Activated naive CD4-positive, alpha-beta T cell treated with Interleukin-2 at 50 U/mL for 16 hours (primary cell): ENCODE data around the gene CELSR3.

Experiments
- DNase-seq: peaks from one replicate; pipeline ENCODE4 v3.0.0-alpha.2; 2020

Gene CELSR3

DNA sequence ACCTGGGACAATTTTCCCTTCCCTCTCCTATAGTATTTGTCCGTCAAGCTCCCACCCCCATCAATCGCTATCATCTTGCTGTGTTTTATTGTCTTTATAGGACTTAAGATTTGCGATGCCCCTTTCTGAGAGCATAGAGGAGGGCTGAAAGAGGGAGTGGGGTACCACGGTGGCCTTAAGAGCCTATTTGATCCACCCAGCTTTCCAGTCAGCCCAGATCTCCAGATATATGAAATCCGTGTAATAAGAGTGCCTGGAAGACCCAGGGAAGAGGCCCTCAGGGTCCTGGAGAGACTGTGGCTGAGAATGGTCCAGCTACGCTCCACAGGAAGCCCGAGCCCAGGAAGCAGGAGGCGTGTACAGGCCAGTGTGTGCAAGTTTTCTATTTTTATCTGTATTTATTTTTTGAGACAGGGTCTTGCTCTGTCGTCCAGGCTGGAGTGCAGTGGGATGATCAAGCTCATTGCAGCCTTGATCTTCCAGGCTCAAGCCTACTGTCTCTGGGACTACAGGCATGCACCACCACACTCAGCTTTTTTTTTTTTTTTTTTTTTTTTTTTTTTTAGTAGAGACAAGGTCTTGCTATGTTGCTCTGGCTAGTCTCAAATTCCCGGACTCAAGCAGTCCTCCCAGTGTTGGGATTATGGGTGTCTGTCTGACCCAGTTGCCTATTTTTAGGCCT lies 24.0 kb upstream of the CELSR3 start:
- no peak for DNase-seq

DNA sequence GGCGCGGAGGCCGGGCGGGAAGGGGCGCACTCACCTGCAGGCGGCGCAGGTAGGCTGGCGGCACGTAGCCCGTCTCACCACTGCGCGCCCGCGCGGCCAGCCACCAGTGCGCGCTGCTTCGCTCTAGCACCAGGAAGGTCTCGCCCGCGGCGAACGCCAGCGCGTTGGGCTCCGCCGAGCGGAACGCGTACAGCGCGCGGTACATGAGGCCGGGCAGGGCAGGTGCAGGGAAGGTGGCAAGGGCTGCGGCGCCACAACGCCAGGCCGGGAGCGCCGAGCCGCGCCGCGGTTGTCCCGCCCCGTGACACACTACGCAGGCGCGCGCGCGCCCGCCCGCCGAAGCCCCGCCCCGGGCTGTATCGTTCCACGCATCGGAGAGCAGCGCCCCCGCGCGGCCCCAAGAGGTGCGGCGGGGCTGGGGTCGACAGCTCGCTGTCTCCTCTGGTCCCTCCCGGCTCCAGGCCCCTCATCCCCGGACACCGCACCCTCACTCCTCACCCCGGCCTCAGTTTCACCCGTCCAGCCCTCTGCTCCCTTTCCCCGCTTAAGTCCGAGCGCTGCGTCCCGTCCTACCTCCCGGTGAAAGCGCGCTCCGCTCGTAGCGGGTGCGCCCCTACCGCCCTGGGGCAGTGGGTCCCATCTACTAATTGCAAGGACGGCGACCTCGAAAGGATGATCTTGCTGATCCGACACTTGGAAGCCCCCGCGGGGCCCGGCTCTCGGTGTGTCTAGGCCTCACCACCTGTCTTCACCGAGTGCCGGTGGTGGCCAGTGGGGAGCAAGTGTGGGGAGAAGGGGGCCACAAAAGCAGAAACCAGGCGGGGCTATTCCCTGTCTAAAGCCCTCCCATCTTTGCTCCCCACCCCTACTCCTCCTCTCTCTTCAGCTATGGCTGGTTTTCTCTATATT lies 23.2 kb upstream of the CELSR3 start, which contains the start of gene NCKIPSD:
Gene NCKIPSD (minus strand): TSS at position 313 of the 909 bp plus-strand sequence. CDS start 108 bp downstream, at position 205.
- peak; percentile 91 for DNase-seq

DNA sequence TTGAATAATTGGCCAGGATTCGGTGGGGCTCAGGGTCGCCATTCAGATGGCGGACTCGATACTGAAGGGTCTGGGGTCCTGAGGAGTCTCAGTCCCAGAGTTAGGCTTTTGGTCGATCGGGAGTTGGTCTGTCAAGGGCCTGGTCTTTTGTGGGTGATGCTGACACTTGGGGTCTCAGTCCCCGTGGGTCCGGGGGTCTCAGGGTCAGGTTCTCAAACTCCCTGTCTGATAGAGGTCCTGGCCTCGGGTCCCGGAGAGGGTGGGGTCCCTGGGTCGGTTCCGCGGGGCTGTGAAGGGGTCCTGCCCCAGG lies 22.6 kb upstream of the CELSR3 start:
- no peak for DNase-seq

DNA sequence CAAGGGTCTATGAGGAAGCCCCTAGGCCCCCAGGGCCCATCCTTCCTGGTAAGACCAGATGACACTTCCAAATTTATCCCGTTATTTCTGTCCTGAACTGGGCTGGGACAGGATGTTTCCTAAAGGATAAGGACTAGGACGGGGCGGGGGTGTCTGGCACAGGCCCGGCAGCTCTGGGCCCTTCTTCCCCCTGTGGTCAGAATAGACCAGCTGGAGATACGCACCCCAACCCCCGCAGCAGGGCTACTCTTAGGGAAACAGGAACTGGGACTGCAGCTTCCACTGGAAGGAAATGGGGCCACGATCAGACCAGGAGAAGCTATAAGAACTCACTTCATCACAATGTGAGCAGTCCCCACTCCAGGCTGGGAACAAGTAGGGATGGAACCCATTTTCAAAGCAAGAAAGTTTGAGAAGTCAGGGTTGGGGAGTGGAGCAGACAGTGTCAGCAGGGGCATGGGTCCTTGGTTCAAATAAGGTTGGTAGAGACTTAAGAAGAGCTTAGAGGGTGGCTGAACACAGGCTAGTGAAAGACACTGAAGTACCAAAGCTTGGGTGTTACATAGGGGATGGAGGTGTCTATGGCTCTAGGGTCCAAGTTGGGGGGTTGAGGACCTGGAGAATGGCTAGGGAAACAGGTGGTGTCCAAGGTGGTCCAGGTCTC lies 21.9 kb upstream of the CELSR3 start:
- no peak for DNase-seq

DNA sequence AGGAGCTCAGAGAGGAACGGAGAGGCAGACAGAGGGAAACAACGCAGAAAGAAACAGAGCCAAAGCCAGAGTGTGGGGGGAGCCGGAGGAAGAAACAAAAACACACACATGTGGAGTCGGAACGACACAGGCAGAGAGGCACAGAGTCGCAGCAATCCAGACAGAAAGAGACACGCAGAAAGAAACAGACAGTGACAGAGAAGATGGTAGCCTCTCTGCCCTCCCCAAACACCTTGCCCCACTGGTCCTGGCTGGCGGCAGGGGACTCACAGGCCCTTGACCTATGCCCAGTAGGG lies 21.3 kb upstream of the CELSR3 start:
- no peak for DNase-seq

DNA sequence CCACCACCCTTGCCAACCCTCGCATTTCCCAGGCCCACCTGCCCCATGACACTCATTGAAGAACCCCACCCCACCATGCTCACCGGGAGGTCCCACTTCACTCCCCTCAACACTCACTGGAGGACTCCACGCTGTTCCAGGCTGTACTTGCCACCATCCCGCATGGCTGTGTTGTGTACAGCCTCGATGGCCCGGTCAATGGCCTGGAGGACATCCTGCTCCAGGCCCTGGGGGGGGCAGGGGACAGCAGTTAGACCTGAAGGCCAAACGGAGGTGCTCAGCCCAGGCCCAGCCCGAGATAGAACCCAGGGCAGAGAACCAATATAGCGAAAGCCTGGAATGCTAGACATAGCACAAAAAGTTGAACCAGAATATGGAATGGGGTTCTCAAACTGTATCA lies 20.1 kb upstream of the CELSR3 start:
- no peak for DNase-seq

DNA sequence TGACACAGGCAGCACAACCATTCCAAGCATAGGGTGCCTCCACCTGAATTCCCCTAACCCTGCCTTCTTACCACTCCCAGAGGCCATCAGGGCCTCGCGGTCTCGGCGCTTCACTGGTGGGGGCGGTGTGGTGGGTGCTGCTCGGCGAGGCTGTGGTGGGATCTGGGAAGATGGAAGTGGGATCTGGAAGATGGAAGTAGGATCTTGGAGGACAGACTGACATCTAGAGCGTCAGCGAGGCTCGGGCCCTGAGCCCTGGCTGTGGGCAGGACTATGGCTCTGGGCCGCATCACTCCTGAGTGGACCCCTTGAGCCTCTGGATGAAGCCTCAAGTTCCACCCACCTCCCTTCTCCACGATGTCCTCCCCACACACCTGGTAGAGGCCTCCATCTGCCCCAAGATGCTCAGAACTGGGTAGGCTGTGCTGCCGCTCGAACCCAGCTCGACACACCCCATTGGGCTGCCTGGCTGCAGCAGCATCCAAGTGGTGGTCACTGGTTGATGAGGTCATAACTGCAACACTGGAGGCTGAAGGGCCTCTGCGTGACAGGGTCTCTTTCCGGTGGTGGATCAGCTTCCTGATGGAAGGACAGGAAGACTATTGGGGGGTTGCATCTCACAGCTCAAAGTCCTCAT lies 19.4 kb upstream of the CELSR3 start:
- DNase-seq: no peak

DNA sequence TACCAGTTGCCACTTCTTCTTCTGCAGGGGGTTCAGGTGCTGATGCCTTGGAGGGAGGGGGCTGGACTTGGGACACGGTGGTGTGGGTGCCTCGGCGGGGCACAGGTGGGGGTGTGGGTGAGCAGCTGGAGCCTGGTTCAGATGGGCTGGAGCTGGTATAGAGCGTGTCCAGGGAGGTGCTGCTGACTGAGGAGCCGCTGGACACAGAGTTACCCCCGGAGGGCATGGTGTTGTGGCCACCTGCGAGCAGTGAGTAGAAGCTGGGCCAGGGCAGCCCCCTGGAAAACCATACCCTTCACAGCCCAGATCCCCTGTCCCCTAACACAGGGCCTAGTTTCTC lies 18.8 kb upstream of the CELSR3 start:
- DNase-seq: no peak

DNA sequence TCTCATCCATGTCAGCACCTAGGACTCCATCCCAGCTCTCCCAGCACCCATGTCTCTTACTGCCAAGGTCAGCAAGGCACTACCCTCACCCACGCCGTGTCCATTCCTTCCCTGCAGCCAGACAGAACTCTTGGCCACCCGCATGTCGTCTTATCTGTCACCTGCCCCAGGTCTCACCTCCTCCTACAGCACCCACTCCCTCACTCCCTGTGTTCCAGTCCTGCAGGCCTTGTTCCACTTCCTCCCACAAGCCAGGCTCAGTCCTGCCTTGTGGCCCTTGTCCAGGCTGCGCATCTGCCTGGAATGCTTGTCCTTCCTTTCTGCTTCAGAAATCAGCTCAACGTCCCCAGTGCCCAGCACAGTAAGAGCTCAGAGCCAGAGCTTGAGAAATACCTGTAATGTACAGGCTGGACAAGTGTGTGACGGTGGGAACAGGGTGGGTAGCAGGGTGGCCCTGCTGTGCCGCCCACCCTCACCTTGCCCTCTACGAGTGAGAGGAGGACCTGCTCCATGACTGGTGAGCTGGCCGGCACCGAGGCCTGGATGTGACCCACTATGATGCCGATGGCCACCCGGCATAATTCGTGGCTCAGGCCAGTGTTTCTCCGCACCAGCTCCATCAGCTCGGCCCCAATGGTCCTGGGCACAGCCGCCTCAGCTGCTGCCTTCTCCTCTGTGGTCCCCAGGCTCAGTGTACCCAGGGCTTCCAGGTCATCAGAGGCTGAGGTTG lies 18.3 kb upstream of the CELSR3 start:
- no peak for DNase-seq

DNA sequence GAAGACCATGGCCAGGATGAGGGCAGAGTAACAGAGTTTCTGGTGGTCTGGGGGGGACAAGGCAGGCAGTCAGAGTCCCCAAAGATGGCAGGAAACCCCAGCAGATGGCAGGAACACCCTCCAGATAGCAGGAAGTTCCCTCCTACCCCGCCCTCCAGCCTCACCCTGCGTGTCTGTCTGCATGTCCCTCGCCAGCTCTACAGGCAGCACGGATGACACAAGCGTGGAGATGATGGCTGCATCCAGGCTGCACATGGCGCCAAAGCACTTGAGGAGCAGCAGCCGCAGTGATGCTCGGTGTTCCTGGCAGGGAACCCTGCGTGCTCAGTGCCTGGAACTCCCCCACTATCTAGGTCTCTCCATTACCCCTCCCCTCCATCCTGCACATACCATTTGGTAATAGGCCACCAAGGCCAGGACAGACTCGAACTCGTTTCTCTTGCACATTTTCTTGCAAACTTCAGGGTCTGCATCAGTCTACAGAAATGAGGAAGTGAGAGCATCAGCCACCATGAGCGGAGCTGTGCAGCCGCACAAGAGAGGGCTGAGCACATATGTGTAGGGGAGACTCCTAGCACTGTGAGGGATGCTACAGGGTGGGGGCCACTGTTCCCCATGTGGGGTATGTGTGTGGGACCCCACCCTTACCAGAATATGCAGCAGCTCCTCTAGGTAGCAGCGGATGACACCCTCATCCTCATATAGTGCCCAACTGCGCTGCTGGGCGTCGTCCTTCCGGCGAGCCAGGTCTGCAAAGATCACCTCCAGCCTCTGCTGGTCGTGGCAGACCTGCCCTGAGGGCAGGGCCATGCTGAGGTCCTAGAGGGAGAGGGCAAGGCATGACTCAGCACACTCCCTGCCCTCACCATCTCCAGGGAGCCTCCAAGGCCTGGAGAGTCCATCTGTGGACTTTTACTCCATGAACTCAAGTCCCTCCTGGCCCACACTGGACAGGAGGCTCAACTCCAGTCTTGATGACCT lies 17.0 kb upstream of the CELSR3 start:
- DNase-seq: no peak

DNA sequence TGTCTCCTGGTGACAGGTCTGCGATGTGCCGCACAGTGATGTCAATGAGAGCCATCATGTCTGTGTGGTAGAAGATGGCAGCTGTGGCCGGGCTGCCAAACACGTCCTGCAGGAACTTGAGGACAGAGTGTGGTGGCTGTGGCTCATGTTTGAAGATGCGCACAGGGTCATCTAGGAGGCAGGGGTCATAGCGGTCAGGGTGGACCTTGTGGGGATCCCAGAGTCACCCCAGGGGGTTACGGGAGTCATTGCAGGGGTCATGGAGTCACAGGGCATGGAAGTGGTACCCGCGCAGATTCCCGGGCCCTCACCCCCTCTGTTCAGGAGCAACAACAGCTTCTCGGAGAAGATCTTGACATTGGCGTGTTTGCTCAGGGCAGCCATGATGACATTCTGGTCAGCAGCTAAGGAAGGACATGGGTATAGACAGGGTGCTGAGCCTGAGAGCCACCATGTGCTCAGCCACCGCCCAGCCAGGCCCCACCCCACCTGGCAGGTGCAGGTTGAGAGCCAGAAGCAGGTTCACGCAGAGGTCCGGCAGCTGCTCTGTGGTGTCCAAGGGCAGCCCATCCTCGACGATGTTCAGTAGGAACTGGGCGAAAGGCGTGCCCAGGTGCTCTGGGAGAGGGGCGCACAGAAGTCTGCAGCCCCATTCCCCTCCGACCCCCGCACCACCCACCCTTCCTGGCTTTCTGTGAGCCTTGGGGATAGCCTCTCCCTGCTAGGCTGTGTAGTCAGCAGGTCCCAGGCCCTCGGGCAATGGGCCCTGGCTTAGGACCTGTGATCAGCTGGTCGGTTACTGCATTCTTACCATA lies 16.1 kb upstream of the CELSR3 start:
- no peak for DNase-seq

DNA sequence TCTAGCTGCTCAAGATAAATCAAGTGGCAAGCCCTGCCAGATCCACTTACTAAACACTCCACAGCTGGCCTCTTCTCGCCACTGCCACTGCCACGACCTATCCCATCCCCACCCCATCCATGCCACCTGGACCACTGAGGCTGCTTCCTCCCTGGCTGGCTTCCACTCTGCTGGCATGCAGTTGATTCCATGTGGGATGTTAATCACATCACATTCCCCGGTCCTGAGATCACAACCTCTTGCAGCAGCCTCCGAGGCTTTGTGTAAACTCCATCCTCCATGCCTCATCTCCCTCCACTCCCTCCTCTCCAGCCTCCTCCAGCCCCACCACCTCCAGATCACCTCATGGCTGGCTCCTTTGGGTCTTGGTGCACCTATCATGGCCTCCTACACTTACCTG lies 15.4 kb upstream of the CELSR3 start:
- DNase-seq: no peak

DNA sequence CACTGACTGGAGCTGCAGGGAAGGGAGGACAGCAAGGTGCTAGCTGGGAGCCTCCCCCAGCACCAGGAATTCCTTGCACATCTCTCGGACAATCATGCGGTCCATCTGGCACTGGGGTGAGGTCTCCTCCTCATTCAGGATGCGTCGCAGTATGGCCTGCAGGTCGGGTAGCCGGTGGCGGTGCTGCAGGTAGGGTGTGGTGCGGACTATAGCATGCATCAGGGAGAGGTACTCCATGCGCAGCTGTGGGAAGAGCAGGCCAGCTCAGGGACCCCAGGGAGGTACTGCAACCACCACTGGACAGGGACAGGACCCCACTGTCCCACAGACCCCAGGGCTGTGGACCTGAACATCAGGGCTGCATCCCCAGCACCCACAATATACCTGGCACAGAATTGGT lies 11.8 kb upstream of the CELSR3 start:
- DNase-seq: no peak

DNA sequence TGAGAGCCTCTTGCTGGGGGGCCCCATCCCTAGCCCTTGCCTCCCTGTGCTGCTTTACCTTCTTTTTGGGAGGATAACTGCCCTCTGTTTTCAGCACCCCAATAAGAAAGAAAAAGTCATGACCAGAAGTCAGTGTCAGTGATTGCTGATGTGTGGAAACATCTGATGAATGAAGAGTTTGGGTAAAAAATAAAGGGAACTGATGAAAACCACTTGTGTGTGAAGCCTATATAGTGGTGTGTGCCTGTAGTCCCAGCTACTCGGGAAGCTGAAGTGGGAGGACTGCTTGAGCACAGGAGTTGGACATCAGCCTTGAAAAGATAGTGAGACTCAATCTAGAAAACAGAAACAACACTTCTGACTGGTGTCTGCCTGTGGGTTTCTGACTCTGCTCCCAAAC lies 9.8 kb upstream of the CELSR3 start:
- DNase-seq: no peak

DNA sequence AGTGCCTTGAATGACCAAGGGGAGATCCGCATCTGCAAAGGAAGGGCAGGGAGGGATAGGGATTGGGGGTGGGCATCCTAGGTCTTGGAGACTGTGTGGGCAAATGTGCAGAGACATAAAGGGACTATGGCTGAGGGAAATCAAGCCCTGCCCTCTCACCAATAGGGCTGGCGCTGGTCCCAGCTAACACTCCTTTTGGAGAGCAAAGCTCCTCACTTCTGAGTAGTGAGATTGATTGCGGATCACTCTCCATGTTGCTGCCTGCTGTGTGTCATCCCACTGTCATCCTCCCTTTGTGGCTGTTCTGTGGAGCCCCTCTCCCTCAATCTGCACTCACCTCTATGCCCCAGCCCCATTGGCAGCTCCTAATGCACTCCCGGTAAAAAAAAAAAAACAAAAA lies 2.2 kb upstream of the CELSR3 start:
- no peak for DNase-seq

DNA sequence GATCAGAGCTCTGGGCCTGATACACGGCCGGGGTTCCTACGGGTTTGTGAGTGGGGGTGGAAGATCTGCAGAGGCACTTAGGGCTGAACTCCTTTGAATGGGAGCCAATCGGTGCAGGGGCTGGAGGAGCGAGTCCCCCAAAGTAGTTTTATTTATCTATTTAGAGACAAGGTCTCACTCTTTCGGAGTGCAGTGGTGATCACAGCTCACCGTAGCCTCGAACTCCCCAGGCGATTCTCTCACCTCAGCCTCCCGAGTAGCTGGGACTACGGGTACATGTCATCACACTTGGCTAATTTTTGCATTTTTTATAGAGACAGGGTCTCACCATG lies 1.6 kb upstream of the CELSR3 start:
- no peak for DNase-seq

DNA sequence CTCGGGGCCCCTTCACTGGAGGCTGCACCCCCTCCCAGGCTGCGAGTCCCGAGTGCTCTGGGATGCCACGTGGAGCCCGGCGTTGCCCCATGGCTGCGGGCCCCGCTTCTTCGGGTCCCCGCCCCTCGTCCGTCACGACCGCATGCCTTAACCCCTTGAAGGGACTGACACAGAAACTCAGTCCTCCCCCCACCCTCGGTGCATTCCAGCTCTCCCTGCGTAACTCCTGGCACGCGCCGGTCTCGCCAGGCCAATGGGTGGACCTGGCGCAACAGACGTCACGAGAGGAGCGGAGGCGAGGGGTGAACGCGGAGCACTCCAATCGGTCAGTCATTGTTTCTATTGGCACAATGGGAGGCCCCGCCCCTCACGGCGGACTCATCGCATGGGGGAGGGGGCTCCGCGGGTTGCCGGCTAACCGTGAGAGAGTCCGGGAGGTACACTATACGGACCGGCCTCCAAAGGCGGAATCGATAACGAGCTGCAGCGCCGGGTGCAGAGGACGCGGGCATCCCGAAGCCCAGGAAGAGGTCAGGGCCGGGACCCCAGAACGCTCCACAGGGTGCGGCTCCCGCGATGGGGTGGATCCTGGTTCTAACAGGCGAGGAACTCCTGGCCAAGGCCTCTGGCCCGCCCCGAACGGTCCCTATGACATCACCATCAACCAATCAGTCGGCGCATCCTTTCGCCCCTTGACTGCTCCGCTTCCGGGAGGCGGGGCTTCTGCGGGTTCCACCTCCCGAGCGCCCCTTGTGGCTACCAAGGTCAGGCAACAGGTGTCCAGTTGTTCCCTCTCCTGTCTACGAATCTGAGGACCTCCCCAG lies 1.0 kb upstream of the CELSR3 start:
- DNase-seq: peak; percentile 91

DNA sequence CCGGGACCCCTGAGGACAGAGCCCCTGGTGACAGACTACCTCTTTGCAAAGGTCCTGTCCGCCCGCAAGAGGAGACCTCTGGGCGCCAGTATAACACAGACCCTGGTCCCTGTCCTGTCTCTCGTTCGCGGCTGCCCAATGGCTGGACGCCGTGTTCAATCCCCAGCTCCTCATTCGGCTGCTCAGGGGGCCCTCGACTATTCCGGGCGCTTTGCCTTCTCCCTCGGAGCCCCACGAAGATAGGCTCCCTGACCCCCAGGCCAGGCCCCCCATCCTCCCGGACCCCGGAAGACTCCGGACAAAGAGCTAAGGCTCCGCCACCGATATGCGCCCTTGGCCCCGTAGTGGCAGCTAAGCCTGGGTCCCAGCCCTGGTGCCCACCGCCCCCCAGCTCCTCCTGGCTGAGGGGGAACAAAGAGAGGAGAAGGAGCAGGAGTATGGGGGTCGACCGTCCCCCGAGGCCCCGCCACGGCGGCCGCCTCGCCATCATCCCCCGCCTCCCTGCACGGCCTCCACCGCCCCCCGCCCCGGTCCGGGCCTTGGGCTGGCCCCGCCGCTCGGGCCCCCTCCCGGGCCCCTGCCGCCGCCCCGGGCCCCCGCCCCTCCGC lies 437 bp downstream of the CELSR3 start:
- no peak for DNase-seq

DNA sequence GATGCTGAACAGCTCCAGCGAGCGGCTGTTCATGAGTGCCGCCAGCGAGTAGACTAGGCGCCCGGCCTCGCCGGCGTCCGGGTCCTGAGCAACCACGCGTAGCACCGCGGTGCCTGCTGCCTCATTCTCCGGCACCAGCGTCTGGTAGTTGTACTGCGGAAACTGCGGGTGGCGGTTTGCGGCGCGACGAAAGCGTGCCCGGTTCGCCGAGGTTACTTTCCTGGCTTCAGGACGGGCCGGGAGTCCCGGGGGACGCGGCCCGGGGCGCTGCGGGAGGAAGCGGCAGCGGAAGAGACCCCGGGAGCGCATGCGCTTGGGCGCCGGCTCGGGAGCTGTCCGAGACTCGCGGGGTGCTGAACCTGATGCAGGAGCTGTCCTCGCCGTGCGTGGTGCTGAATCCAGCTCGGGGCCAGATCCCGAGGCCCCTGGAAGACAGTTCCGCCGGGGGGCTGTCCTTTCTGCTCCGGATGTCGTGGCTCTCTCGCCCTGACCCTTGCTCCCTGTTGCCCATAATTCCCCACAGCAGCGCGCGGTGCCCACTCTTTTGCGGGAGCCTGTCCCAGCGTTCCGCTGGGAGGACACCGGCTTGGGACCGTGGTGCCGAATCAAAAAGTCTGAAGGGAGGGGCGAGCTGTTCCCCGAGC lies 1.1 kb downstream of the CELSR3 start:
- peak; percentile 78 for DNase-seq
